HG03342 (cell line): ENCODE results near the gene VAMP5.
A peak's percentile ranks its signal among the peaks of the same experiment; 100 is the strongest.
"Not testable (repeated sequence)": the region's sequence is repeated elsewhere in the genome, so short reads cannot be mapped to it uniquely, and the experiment has no call there.

Experiments
- ATAC-seq: cut with Tn5 transposase; IDR thresholded peaks from one replicate; pipeline ENCODE4 v1.9.1; 2021; ENCODE audit warnings: mild to moderate bottlenecking, moderate library complexity; ENCODE audit not compliant: unreplicated experiment

VAMP5 gene

DNA sequence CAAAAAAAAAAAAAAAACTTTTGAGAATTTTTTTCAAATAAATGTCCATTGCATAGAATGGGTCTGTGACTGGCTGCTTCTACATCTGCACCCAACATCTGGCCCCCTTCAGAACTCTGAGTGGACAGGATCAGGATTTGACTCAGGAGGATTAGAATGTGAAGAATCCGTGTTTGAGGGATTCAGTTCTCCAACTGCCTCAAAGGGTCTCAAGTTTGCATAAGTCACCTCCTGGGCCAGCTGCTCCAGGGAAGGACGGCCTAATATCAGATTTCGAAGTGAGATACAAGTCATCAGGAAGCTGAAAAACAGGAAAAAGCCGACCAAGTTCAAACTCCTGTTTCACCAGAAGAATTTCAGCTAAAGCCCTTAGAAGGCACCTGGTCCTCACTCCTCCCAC, 34.4 kb upstream of the VAMP5 start:
- no peak for ATAC-seq

DNA sequence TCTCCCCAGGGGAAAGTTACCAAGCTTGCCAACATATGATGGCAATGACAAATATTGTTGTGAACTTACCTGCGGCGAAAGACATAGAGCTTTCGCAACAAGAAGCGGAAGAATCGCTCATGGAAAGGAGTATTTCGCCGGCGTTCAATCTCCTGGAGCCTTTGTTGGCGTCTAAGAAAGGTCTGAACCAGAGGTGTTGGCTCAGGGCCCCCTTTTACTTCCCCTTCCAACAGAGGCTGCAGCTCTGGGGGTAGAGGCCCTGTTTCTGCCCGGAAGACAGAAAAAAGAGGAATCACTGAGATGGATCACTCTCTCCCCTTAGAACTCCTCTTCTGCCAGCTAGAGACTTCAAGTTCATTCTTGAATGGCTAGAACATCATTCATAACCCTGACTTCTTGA, 33.7 kb upstream of the VAMP5 start:
- no peak for ATAC-seq

- ATAC-seq = peak; percentile 58
These were observed 32.2 kb upstream of the VAMP5 start for GRCh38 chr2:85551698-85552678.

- no peak for ATAC-seq
These were observed 31.0 kb upstream of the VAMP5 start for GRCh38 chr2:85553184-85553583.

DNA sequence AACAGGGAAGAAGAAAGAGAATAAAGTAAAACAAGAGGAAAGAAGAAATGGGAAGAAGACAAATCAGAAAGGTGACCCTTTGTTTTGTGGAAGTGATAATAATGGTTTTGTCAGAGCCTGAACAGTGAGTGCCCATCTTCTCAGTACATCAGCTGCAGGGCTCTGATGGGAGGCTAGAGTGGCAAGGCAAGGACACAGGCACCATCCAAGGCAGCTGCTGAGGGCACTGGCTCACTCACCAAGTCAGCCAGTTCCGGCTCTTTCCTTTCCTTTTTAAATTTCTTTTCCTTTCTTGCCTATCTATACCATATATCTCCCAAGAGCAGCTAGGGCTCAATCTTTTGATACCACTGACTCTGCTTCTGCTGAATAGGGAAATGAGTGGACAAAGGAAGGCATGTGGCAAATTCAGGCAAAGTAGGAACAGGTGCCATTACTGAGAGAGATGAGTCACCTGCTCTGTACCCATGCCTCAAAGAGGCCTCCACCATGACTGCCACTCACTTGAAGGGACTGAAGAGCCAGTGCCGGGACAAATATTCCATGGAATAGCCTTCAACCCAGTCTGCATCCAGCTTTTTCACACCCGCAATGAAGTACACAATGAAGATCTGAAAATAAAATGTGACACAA, 29.1 kb upstream of the VAMP5 start:
- ATAC-seq = no peak

GRCh38 chr2:85557130-85557529, 27.1 kb upstream of the VAMP5 start:
- ATAC-seq = no peak

GRCh38 chr2:85558160-85558559, 26.1 kb upstream of the VAMP5 start:
- no peak for ATAC-seq

- ATAC-seq = not testable (repeated sequence)
These were observed 23.9 kb upstream of the VAMP5 start for GRCh38 chr2:85560403-85560726.

- no peak for ATAC-seq
These were observed 23.4 kb upstream of the VAMP5 start for GRCh38 chr2:85560812-85561279.

DNA sequence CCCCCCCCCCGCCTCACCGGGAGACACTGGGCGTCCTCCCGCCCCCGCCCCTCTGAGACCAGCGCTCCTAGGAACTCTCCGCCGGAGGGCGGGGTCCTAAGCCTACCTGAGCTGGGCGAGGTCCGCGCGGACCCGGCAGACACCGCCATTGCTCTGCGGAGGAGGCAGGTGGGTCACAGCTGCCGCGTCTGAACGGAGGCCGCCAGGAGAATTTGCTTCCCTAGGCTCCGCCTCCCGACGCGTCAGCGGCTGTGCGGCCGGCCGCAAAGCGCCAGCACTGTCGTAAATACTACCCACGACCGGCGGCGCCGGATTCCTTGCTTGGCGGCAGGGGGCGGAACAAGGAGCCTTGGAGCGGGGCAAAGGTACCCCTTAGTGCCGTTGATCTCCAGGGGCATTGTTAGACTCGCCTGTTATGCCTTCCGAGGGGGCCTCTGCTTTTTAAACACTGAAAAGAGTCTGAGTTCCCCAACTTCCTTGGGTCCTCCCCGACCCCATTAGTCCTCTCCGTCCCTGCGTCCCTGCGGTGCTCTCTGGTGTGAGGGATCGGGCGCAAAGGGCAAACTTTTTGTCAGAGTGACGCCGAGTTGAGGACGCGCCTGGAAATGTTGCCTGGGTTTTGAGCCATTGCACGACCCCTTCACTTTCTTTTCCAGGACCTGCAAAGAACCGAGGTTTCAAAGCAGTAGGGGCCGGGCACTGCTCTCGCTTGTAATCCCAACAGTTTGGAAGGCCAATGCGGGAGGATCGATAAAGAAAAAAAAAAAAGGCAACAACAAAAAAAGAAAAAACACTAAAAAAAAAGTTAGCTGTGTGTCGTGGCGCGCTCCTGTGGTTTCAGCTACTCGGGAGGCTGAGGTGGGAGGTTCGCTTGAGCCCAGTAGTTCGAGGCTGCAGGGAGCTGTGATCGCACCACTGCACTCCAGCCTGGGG, 22.7 kb upstream of the VAMP5 start, which contains the start of gene GGCX:
Gene GGCX, minus strand, starts transcription at position 214 of the 933 bp plus-strand sequence. Its CDS starts 65 bp downstream, at position 149.
- peak; percentile 91 for ATAC-seq

DNA sequence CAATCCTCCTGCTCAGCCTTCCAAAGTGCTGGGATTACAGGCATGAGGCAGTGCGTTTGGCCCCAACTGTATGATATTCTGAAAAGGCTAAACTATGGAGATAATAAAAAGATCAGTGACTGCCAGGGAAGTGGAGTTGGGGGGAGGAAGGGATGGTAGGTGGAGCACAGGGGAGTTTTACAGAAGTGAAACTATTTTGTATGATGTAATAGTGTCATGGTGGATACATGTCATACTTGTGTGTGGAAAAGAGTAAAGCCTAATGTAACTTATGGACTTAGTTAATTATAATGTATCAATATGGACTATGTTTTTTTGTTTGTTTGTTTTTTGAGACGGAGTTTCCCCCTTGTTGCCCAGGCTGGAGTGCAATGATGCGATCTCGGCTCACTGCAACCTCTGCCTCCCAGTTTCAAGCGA, 20.1 kb upstream of the VAMP5 start:
- ATAC-seq = no peak

- no peak for ATAC-seq
These were observed 18.0 kb upstream of the VAMP5 start for GRCh38 chr2:85566265-85566664.

DNA sequence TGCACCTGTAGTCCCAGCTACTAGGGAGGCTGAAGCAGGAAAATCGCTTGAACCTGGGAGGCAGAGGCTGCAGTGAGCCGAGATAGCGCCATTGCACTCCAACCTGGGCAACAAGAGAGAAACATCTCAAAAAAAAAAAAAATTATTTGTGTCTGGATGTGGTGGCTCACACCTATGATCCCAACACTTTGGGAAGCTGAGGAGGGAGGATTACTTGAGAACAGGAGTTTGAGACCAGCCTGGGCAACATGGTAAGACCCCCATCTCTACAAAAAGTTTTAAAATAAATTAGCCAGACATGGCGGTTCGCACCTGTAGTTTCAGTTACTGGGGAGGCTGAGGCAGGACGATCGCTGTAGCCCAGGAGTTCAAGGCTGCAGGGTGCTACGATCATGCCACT, 8.5 kb upstream of the VAMP5 start:
- no peak for ATAC-seq

- ATAC-seq = no peak
These were observed 7.2 kb upstream of the VAMP5 start for GRCh38 chr2:85577063-85577385.

DNA sequence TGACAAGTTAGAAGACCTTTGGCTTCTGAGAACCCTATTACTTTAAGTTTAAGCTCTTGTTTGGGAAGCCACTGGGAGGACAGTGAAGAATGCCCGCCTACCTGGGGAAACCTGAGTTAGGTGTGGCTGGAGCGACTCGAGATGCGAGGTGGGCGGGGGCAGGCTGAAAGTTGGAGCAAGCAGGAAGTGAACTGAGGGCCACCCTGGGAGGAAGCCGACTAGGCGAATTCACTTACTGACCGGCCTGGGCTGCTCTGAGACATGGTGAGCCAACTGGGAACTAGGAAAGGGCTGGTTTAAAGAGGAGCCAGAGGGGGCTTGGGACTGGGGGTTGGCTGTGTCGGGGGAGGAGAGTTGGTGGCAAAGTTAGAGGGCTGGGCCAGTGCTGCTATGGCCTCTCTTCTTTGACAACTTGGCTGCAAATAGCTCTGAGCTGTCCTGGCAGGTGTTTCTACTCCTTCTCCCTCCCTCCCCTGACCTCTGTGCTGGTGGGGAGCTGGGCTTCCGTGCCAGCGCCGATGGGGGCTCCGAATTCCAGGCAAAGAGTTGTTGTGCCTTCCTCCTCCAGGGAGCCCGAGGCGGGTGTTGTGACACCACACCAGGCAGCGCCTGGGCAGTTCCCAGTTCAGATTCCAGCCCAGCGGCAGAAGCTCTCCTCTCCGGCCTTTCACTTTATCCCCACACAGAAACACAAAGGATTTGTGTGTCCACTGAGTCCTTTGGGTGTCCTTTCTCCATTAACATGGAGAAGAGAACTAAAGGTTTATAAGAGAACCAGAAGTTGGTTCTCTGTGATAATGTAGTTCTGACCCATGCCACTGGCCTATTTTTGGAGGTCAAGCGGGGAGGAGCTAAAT, 6.6 kb upstream of the VAMP5 start, which contains the start of gene VAMP8:
Gene VAMP8, plus strand, starts transcription at position 201 of the 857 bp plus-strand sequence. Its CDS starts 61 bp downstream, at position 262.
- no peak for ATAC-seq

DNA sequence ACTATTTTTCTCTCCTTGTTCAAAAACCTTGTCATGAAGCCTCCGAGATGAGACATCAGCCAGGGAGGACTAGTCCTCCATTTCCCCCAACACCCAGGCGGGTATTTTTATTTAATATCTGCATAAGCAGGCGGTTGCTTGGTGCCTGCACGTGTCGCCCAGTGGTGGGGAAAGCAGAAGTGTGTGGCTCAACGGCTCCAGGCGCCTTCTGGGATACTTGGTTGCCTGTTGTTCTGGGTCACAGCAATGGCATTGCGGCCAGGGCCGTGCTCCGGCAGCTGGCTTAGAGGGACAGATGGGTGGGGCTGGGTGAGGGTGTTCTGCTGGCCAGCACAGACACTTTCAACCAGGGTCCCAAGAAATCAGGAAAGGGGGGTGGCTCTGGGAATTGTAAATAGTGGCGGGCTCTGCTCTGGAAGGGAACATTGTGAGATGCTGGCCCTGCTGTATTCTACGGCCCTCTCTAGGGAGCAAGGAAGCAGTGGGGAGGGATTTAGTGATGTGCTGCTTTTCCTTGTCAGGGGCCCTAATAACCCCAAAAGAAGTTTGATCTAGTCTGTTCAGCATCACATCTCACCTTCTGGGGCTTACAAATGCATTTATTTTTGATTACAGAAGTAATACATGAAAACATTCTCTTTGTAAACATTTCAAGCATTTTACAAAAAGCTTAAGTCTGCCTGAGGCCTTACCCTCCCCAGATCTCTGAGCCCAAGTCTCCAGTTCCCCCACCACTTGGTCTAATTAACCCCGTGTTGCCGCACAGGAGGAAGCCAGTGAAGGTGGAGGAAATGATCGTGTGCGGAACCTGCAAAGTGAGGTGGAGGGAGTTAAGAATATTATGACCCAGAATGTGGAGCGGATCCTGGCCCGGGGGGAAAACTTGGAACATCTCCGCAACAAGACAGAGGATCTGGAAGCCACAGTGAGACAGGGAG, 5.7 kb upstream of the VAMP5 start:
- ATAC-seq = no peak

- no peak for ATAC-seq
These were observed 4.8 kb upstream of the VAMP5 start for GRCh38 chr2:85579266-85579935.

- ATAC-seq = no peak
These were observed 4.0 kb upstream of the VAMP5 start for GRCh38 chr2:85580206-85580605.
